GM23338 (cell line): Measurements from ENCODE around the gene NHS.

ENCODE experiments used
- CREB1 ChIP-seq: fragments of 250-450 bp; sonication (Bioruptor Pico); IDR thresholded peaks from 2 replicates; pipeline ENCODE4 v1.5.0; 2020; ENCODE audit warnings: low read depth, mild to moderate bottlenecking, moderate library complexity
- CTCF ChIP-seq, 2 experiments: fragments of 200-600 bp in 1 of 2; sonication (generic) in 1 of 2; conservative IDR thresholded peaks; 2 replicates each; pipeline versions ENCODE4 v1.5.1 to v1.6.1; 2016 to 2017; ENCODE audit warnings: antibody characterized with exemption in 2 of 2, low read depth in 2 of 2, mild to moderate bottlenecking in 2 of 2, moderate library complexity in 1 of 2
- EZH2 ChIP-seq: fragments of 200-600 bp; sonication (generic); IDR thresholded peaks from one replicate; pipeline ENCODE4 v1.8.0; 2017; ENCODE audit warnings: antibody characterized with exemption, mild to moderate bottlenecking, low read depth; ENCODE audit not compliant: unreplicated experiment
- JUNB ChIP-seq: IDR thresholded peaks from one replicate; pipeline ENCODE4 v1.6.1; 2016; ENCODE audit warnings: antibody characterized with exemption; ENCODE audit not compliant: unreplicated experiment
- NANOG ChIP-seq: IDR thresholded peaks from 2 replicates; pipeline ENCODE4 v1.6.1; 2016; ENCODE audit warnings: antibody characterized with exemption, borderline replicate concordance
- POLR2AphosphoS5 ChIP-seq: IDR thresholded peaks from 2 replicates; pipeline ENCODE4 v1.6.1; 2016; ENCODE audit warnings: antibody characterized with exemption, low read depth

GRCh38 chrX:17555846-17556245, 180.8 kb downstream of the NHS start:
- TF ChIP-seq CTCF (conservative IDR thresholded peaks at IDR 0.05; ENCODE audit: low read depth in 2 of 2) (no peak), POLR2AphosphoS5 (no peak), NANOG (no peak), EZH2 (no peak), JUNB (no peak), CREB1 (CRISPR knock-in tag) (no peak)
